ENCODE measurements around the gene APOBR. TPM values are rescaled to one million over a fixed set of nuclear protein-coding genes. Genes with fewer than 3 reads are reported as not detected.
"Not testable (repeated sequence)": the region's sequence is repeated elsewhere in the genome, so short reads cannot be mapped to it uniquely, and the experiment has no call there.

Gene APOBR
- total and polyA plus RNA-seq, 2 donors (not counting 3 experiments of a cell fraction or from before 2014, with no cell fraction given) = not detected

DNA sequence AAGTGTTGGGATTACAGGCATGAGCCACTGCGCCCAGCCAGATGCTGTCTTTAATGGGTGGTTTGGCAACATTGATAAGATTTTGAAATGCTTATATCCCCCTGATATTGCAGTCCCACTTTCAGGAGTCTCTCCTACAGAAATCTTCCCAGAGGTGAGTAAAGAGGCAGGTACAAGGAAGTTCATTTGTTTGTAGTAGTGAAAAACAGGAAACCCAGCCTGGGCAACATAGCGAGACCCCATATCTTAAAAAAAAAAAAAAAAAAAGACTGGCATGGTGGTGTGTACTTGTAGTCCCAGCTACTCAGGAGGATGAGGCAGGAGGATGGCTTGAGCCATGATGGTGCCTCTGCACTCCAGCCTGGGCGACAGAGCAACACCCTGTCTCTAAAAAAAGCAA lies 50.6 kb downstream of the APOBR start:
- ChIA-PET CTCF (no interaction called here), POLR2A (interaction anchor here (0.6 kb wide), 1 partner anchor 11 kb away, joined by 4 read pairs; no protein-coding TSS in a partner anchor)
- BruUV-seq (replicated peaks) = no TSS peak
- Histone ChIP-seq H3K36me3 (ENCODE audit: control insufficient read depth in 2 of 2, extremely low read depth in 1 of 2, insufficient read depth in 2 of 2, low read length in 2 of 2) (no peaks in the 10 kb centered on the region), H3K27me3 (ENCODE audit: control insufficient read depth in 2 of 2, insufficient read depth in 2 of 2, low read length in 2 of 2) (no peaks in the 10 kb centered on the region), H3K4me1 (ENCODE audit: control insufficient read depth, extremely low read depth, insufficient read depth, low read length) (no peaks in the 10 kb centered on the region), H4K20me1 (replicated peaks; ENCODE audit: control insufficient read depth, extremely low read depth, insufficient read depth, low read length) (no peaks in the 10 kb centered on the region), H3K4me3 (replicated peaks in 1 of 3; ENCODE audit: insufficient read depth in 1 of 3, low read depth in 1 of 3, low read length in 3 of 3) (no peak overlapping the region), H3K79me2 (ENCODE audit: control insufficient read depth, insufficient read depth, low read length) (no peaks in the 10 kb centered on the region), H3K4me2 (ENCODE audit: insufficient read depth, low read length) (no peak overlapping the region), H3K27ac (ENCODE audit: insufficient read depth, low read depth, low read length) (no peak overlapping the region), H3K9me1 (replicated peaks; ENCODE audit: control insufficient read depth, extremely low read depth, insufficient read depth, low read length) (no peaks in the 10 kb centered on the region), H2AFZ (ENCODE audit: low read depth, low read length) (no peak overlapping the region), H3K9ac (replicated peaks; ENCODE audit: extremely low read depth, insufficient read depth, low read length) (no peak overlapping the region), H3K9me3 (replicated peaks; ENCODE audit: control insufficient read depth, insufficient read depth, low read length) (no peaks in the 10 kb centered on the region)
- TF ChIP-seq POLR2AphosphoS5 (IDR thresholded peaks at IDR 0.05; ENCODE audit: insufficient read depth, low read depth, low read length) (no peak), POLR2A (IDR thresholded peaks at IDR 0.05; ENCODE audit: low read depth, low read length) (no peak), GATA2 (IDR thresholded peaks at IDR 0.05; ENCODE audit: insufficient read depth, insufficient read length, low read depth, low read length) (no peak), EZH2 (IDR thresholded peaks at IDR 0.05; ENCODE audit: borderline replicate concordance, low read depth, low read length, severe bottlenecking) (no peak), JUN (IDR thresholded peaks at IDR 0.05; ENCODE audit: borderline replicate concordance, insufficient read depth, insufficient read length, low read depth) (no peak), FOS (IDR thresholded peaks at IDR 0.05; ENCODE audit: borderline replicate concordance, insufficient read depth, low read length) (no peak), MYC (IDR thresholded peaks at IDR 0.05; ENCODE audit: low read depth, low read length) (no peak)
- TF ChIP-seq, protein P1, sequence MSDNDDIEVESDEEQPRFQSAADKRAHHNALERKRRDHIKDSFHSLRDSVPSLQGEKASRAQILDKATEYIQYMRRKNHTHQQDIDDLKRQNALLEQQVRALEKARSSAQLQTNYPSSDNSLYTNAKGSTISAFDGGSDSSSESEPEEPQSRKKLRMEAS (IDR thresholded peaks at IDR 0.05; ENCODE audit: insufficient read depth, insufficient read length) = no peak
- TF ChIP-seq, protein P2, sequence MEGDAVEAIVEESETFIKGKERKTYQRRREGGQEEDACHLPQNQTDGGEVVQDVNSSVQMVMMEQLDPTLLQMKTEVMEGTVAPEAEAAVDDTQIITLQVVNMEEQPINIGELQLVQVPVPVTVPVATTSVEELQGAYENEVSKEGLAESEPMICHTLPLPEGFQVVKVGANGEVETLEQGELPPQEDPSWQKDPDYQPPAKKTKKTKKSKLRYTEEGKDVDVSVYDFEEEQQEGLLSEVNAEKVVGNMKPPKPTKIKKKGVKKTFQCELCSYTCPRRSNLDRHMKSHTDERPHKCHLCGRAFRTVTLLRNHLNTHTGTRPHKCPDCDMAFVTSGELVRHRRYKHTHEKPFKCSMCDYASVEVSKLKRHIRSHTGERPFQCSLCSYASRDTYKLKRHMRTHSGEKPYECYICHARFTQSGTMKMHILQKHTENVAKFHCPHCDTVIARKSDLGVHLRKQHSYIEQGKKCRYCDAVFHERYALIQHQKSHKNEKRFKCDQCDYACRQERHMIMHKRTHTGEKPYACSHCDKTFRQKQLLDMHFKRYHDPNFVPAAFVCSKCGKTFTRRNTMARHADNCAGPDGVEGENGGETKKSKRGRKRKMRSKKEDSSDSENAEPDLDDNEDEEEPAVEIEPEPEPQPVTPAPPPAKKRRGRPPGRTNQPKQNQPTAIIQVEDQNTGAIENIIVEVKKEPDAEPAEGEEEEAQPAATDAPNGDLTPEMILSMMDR (IDR thresholded peaks at IDR 0.05; ENCODE audit: extremely low read depth in 1 of 2, insufficient read depth in 1 of 2, low read depth in 1 of 2, low read length in 2 of 2) = no peak
- FAIRE-seq (no peak), DNase-seq (ENCODE audit: low read depth, low spot score) (no peak)
- intact Hi-C loops (cut with micrococcal nuclease) (no loop called here), dilution Hi-C loops (cut with MboI; ENCODE audit: extremely low pct_ligation_motif_present, low sequenced_read_pairs) (no loop called here)

DNA sequence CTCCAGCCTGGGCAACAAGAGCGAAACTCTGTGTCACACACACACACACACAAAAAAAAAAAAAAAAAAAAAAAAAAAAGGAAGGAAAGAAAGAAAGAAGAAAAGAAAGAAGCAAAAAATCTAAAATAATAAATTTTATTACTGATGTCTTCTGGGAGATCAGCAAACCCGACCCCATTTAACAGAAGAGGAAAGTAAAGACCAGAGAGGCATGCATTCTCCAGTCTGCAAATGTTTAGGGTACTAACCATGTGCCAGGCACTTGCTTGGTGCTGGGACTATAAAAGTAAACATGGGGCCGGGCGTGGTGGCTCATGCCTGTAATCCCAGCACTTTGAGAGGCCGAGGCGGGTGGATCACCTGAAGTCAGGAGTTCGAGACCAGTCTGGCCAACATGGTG lies 51.5 kb downstream of the APOBR start:
- intact Hi-C loops (cut with micrococcal nuclease) = not testable (repeated sequence)

More for the DNA sequence above, 51.5 kb downstream of the APOBR start:
- H3K27me3 ChIP-seq (ENCODE audit: control insufficient read depth in 2 of 2, insufficient read depth in 2 of 2, low read length in 2 of 2); H3K9ac ChIP-seq (replicated peaks; ENCODE audit: extremely low read depth, insufficient read depth, low read length); H3K27ac ChIP-seq (ENCODE audit: insufficient read depth, low read depth, low read length); H3K36me3 ChIP-seq (ENCODE audit: control insufficient read depth in 2 of 2, extremely low read depth in 1 of 2, insufficient read depth in 2 of 2, low read length in 2 of 2); H3K79me2 ChIP-seq (ENCODE audit: control insufficient read depth, insufficient read depth, low read length); H3K4me1 ChIP-seq (ENCODE audit: control insufficient read depth, extremely low read depth, insufficient read depth, low read length); H3K4me3 ChIP-seq (replicated peaks in 1 of 3; ENCODE audit: insufficient read depth in 1 of 3, low read depth in 1 of 3, low read length in 3 of 3); BruUV-seq (replicated peaks); H3K9me1 ChIP-seq (replicated peaks; ENCODE audit: control insufficient read depth, extremely low read depth, insufficient read depth, low read length); FAIRE-seq; H3K9me3 ChIP-seq (replicated peaks; ENCODE audit: control insufficient read depth, insufficient read depth, low read length); DNase-seq (ENCODE audit: low read depth, low spot score); H4K20me1 ChIP-seq (replicated peaks; ENCODE audit: control insufficient read depth, extremely low read depth, insufficient read depth, low read length); H3K4me2 ChIP-seq (ENCODE audit: insufficient read depth, low read length); dilution Hi-C loops (cut with MboI; ENCODE audit: extremely low pct_ligation_motif_present, low sequenced_read_pairs); H2AFZ ChIP-seq (ENCODE audit: low read depth, low read length): not testable (repeated sequence)
- ChIA-PET POLR2A (interaction anchor here (0.6 kb wide), 1 partner anchor 10 kb away, joined by 4 read pairs; no protein-coding TSS in a partner anchor), CTCF (interaction anchor here (0.6 kb wide), 1 partner anchor 58 kb away, joined by 3 read pairs; no protein-coding TSS in a partner anchor)

Data from endothelial cell of umbilical vein (primary cell).